ENCODE data around the gene NUP58. TPM values are rescaled to one million over a fixed set of nuclear protein-coding genes. Genes with fewer than 3 reads are reported as not detected.
"Not testable (repeated sequence)": the region's sequence is repeated elsewhere in the genome, so short reads cannot be mapped to it uniquely, and the experiment has no call there.

The NUP58 gene
- total RNA-seq, 1 donor from 2014 or later = 9.7 TPM

GRCh38 chr13:25352806-25353205 is 51.4 kb downstream of the NUP58 start:
- Histone ChIP-seq H3K27me3 (no peaks in the 10 kb centered on the region), H3K4me1 (no peaks in the 10 kb centered on the region), H3K36me3 (no peaks in the 10 kb centered on the region), H3K9me3 (no peaks in the 10 kb centered on the region), H3K27ac (no peak overlapping the region), H3K4me3 (no peak overlapping the region)
- DNase-seq (ENCODE audit: low spot score in 2 of 2) = no peak
- no peak for TF ChIP-seq CTCF (IDR thresholded peaks at IDR 0.05)
- intact Hi-C loops (cut with DNase I) = no loop called here

- Histone ChIP-seq H3K36me3 (no peaks in the 10 kb centered on the region), H3K4me1 (no peaks in the 10 kb centered on the region), H3K9me3 (no peaks in the 10 kb centered on the region), H3K4me3 (no peak overlapping the region), H3K27me3 (no peaks in the 10 kb centered on the region), H3K27ac (no peak overlapping the region)
- no peak for TF ChIP-seq CTCF (IDR thresholded peaks at IDR 0.05)
- no peak for DNase-seq (ENCODE audit: low spot score in 2 of 2)
- intact Hi-C loops (cut with DNase I) = no loop called here
Observed at GRCh38 chr13:25353344-25353743, 51.9 kb downstream of the NUP58 start.

- H3K27me3 ChIP-seq = no peaks in the 10 kb centered on the region
- intact Hi-C loops (cut with DNase I) = no loop called here
- H3K9me3 ChIP-seq = no peaks in the 10 kb centered on the region
- no peak overlapping the region for H3K4me3 ChIP-seq
- no peak overlapping the region for H3K27ac ChIP-seq
- DNase-seq (ENCODE audit: low spot score in 2 of 2) = no peak
- no peak for TF ChIP-seq CTCF (IDR thresholded peaks at IDR 0.05)
- no peaks in the 10 kb centered on the region for H3K4me1 ChIP-seq
- H3K36me3 ChIP-seq = no peaks in the 10 kb centered on the region
Observed at GRCh38 chr13:25354377-25354776, 53.0 kb downstream of the NUP58 start.

- H3K27me3 ChIP-seq; H3K4me3 ChIP-seq; H3K9me3 ChIP-seq; H3K36me3 ChIP-seq; intact Hi-C loops (cut with DNase I); DNase-seq (ENCODE audit: low spot score in 2 of 2); H3K27ac ChIP-seq; H3K4me1 ChIP-seq: not testable (repeated sequence)
Observed at GRCh38 chr13:25360443-25360842, 59.0 kb downstream of the NUP58 start.

- H3K27ac ChIP-seq = no peak overlapping the region
- TF ChIP-seq CTCF (IDR thresholded peaks at IDR 0.05) = no peak
- intact Hi-C loops (cut with DNase I) = no loop called here
Observed at GRCh38 chr13:25365720-25366235, 64.4 kb downstream of the NUP58 start.

GRCh38 chr13:25371158-25371874 is 69.9 kb downstream of the NUP58 start:
- no peak for DNase-seq (ENCODE audit: low spot score in 2 of 2)

More at GRCh38 chr13:25365720-25366235, 64.4 kb downstream of the NUP58 start:
- H3K4me3 ChIP-seq = no peak overlapping the region
- no peaks in the 10 kb centered on the region for H3K36me3 ChIP-seq
- no peak for DNase-seq (ENCODE audit: low spot score in 2 of 2)
- H3K4me1 ChIP-seq = no peaks in the 10 kb centered on the region
- H3K27me3 ChIP-seq = no peaks in the 10 kb centered on the region
- H3K9me3 ChIP-seq = no peaks in the 10 kb centered on the region

More at GRCh38 chr13:25371158-25371874, 69.9 kb downstream of the NUP58 start:
- Histone ChIP-seq H3K4me3 (peak overlapping the region; percentile 54 to 55), H3K9me3 (no peaks in the 10 kb centered on the region), H3K36me3 (no peaks in the 10 kb centered on the region), H3K27ac (no peak overlapping the region), H3K4me1 (no peaks in the 10 kb centered on the region), H3K27me3 (peaks cover 6% of the 10 kb centered on the region)
- no peak for TF ChIP-seq CTCF (IDR thresholded peaks at IDR 0.05)
- intact Hi-C loops (cut with DNase I) = no loop called here
